ENCODE measurements around the gene TENM3. TPM values are rescaled to one million over a fixed set of nuclear protein-coding genes. Genes with fewer than 3 reads are reported as not detected.

TENM3 gene
- total RNA-seq, 1 donor from 2014 or later, result 124 TPM

DNA sequence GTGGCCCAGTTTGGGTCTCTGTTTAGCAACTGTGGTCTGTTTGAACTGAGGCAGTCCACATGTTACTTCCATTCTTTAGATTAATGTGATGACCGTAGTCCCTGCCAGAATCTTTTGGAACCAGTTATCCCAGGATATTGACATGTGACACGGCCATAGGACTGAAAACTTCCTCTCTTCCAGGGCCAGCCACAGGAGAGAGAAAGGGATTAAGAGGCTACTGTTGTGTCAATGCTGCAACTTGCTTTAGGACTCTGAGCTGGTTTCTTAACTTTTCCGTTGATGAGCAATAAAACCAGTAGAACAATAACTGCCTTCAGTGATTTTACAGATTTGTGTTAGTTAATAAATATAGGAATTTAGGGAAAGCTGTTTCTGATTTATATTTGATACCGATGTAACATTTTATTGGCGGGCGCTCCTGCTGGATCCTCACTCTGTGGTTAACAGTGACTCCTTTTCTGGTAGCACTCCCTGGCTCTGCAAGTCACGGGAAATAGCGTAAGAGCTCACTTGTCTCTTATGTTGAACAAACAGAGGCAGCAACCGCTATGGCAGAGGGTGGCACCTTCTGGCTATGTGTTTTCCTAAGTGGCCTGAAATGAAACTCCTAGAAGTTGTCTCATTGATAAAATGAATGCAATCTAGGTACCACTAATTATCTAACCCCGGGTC, 2.5 kb downstream of the TENM3 start:
- no peak for TF ChIP-seq CTCF (IDR thresholded peaks at IDR 0.05; ENCODE audit: partially characterized antibody, unreplicated experiment)
- no peak for DNase-seq

DNA sequence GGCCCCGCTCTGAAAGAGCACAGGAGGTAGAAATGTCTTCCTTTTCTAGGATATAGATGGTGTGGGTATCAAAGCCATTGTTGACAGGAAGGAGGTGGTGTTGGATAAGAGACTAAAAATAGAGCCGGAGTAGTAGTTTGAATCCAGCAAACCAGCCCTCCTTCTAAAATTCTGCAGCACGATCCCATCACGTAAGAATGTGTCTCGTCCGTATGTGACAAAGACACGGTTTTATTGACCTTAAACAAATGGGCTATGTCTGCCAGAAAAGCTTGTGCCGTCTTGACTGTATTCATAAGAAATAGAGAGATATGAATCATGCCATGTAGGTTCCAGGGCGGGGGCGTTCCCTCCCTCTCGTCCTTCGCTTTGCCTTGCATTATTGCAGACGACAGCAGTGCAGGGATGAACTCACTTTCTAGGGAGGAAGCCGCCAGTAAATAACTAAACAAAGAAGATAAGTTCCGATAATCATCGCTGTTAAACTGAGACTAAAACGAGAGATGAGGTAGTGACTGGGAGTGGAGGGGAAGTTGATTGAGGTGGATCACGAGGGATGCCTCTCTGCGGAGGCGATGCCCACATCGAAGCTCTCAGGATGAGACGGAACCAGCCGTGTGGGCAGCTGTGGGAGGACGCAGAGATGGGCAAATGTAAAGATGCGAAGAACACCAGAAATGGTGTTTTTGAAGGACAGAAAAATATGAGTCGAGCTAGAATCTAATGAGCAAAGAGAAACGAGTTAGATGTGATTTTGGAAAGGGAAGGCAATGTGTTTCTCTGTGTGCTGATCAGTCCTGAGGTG, 3.4 kb downstream of the TENM3 start:
- H3K27ac Mint-ChIP-seq (ENCODE audit: unreplicated experiment), result no peak overlapping the region
- H3K36me3 Mint-ChIP-seq (ENCODE audit: unreplicated experiment), result peaks cover 5% of the 10 kb centered on the region
- H3K4me3 Mint-ChIP-seq (ENCODE audit: unreplicated experiment), result no peak overlapping the region
- DNase-seq, result no peak
- no peaks in the 10 kb centered on the region for H3K4me1 Mint-ChIP-seq (ENCODE audit: low read depth, unreplicated experiment)
- H3K27me3 Mint-ChIP-seq (ENCODE audit: unreplicated experiment), result no peaks in the 10 kb centered on the region
- H3K9me3 Mint-ChIP-seq (ENCODE audit: unreplicated experiment), result peaks cover 2% of the 10 kb centered on the region
- no peak for TF ChIP-seq CTCF (IDR thresholded peaks at IDR 0.05; ENCODE audit: partially characterized antibody, unreplicated experiment)

More for the DNA sequence above, 2.5 kb downstream of the TENM3 start:
- no peak overlapping the region for H3K27ac Mint-ChIP-seq (ENCODE audit: unreplicated experiment)
- H3K9me3 Mint-ChIP-seq (ENCODE audit: unreplicated experiment), result peaks cover 2% of the 10 kb centered on the region
- H3K27me3 Mint-ChIP-seq (ENCODE audit: unreplicated experiment), result no peaks in the 10 kb centered on the region
- H3K36me3 Mint-ChIP-seq (ENCODE audit: unreplicated experiment), result peaks cover 5% of the 10 kb centered on the region
- H3K4me1 Mint-ChIP-seq (ENCODE audit: low read depth, unreplicated experiment), result no peaks in the 10 kb centered on the region
- no peak overlapping the region for H3K4me3 Mint-ChIP-seq (ENCODE audit: unreplicated experiment)

DNA sequence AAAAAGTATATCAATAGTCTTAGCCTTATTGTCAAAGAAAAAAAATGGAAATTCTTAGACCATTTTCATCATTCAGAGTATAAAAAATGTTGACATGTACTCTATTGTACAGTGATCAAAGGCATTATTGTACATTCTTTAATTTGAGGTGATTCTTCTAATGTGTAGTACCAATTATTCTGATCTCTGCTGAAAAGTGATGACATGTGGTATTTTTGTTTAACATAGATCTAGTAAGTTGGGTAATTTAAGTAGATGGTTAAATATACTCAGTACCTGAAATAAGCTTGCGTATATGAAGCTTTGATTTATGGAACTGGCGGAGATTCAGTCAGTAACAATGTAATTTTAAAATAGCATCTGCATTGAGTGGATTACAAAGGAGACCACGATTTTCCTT, 5.1 kb downstream of the TENM3 start:
- Mint-ChIP-seq H3K9me3 (ENCODE audit: unreplicated experiment) (peaks cover 2% of the 10 kb centered on the region), H3K4me1 (ENCODE audit: low read depth, unreplicated experiment) (no peaks in the 10 kb centered on the region), H3K4me3 (ENCODE audit: unreplicated experiment) (no peak overlapping the region), H3K27ac (ENCODE audit: unreplicated experiment) (no peak overlapping the region), H3K36me3 (ENCODE audit: unreplicated experiment) (peaks cover 3% of the 10 kb centered on the region), H3K27me3 (ENCODE audit: unreplicated experiment) (no peaks in the 10 kb centered on the region)
- no peak for DNase-seq
- TF ChIP-seq CTCF (IDR thresholded peaks at IDR 0.05; ENCODE audit: partially characterized antibody, unreplicated experiment), result no peak

DNA sequence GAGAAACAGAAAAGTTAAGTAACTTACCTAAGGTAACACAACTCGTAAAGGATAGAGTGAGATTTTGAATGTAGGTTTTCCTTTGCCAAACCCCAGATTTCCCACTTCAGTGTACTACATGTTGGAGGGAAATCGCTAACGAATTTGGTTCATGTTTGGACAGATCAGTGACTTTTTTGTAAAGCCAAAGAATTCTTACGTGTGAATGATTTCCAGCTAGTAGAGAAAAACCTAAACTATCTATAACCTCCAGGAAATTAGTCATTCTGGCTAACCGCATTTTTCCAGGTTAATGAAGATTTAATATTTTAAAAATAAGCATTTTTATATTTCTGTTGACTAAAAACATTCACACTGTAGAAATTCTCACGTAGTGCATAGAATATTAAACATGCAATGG, 7.2 kb downstream of the TENM3 start:
- H3K4me1 Mint-ChIP-seq (ENCODE audit: low read depth, unreplicated experiment), result peaks cover 11% of the 10 kb centered on the region
- no peak for DNase-seq
- H3K36me3 Mint-ChIP-seq (ENCODE audit: unreplicated experiment), result no peaks in the 10 kb centered on the region
- no peak for TF ChIP-seq CTCF (IDR thresholded peaks at IDR 0.05; ENCODE audit: partially characterized antibody, unreplicated experiment)
- H3K27ac Mint-ChIP-seq (ENCODE audit: unreplicated experiment), result no peak overlapping the region
- no peaks in the 10 kb centered on the region for H3K27me3 Mint-ChIP-seq (ENCODE audit: unreplicated experiment)
- H3K9me3 Mint-ChIP-seq (ENCODE audit: unreplicated experiment), result no peaks in the 10 kb centered on the region
- H3K4me3 Mint-ChIP-seq (ENCODE audit: unreplicated experiment), result no peak overlapping the region

DNA sequence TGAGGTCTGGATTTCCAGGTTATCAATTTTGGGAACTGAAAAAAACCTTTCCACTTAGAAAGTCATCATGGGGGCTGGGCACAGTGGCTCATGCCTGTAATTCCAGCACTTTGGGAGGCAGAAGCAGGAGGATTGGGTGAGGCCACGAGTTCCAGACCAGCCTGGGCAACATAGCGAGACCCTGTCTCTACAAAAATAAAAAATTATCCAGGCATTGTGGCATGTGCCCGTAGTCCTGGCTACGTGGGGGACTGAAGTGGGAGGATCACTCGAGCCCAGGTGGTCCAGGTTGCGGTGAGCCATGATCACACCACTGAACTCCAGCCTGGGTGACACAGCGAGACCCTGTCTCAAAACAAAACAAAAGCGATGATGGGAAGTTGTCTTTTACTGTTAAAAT, 7.9 kb downstream of the TENM3 start:
- H3K27ac Mint-ChIP-seq (ENCODE audit: unreplicated experiment), result no peak overlapping the region
- H3K4me3 Mint-ChIP-seq (ENCODE audit: unreplicated experiment), result no peak overlapping the region
- H3K27me3 Mint-ChIP-seq (ENCODE audit: unreplicated experiment), result no peaks in the 10 kb centered on the region
- no peaks in the 10 kb centered on the region for H3K36me3 Mint-ChIP-seq (ENCODE audit: unreplicated experiment)
- no peak for TF ChIP-seq CTCF (IDR thresholded peaks at IDR 0.05; ENCODE audit: partially characterized antibody, unreplicated experiment)
- no peak for DNase-seq
- H3K9me3 Mint-ChIP-seq (ENCODE audit: unreplicated experiment), result no peaks in the 10 kb centered on the region
- peaks cover 11% of the 10 kb centered on the region for H3K4me1 Mint-ChIP-seq (ENCODE audit: low read depth, unreplicated experiment)

Data from glutamatergic neuron (in vitro differentiated cells).